Sigmoid colon (tissue), 4 donors: ENCODE results near the gene TRIM5.

Experiments used
- CTCF ChIP-seq, 4 experiments: fragments of 450-650 bp in 3 of 4; fragments of 200-600 bp in 1 of 4; IDR thresholded peaks; one replicate each; pipeline ENCODE4 v1.5.1; 2016 to 2019; ENCODE audit warnings: antibody characterized with exemption in 4 of 4, mild to moderate bottlenecking in 3 of 4, moderate library complexity in 2 of 4
- EP300 ChIP-seq, 4 donors: sonication (generic); formaldehyde crosslinking; IDR thresholded peaks; one replicate each; pipeline ENCODE4 v1.6.1; 2017; ENCODE audit warnings: antibody characterized with exemption in 4 of 4
- POLR2AphosphoS5 ChIP-seq, 4 donors: sonication (generic); formaldehyde crosslinking; IDR thresholded peaks; one replicate each; pipeline ENCODE4 v1.6.1; 2017; ENCODE audit warnings: antibody characterized with exemption in 4 of 4

GRCh38 chr11:5690216-5690615 is 5.3 kb upstream of the TRIM5 start:
- no peak for TF ChIP-seq CTCF (IDR thresholded peaks at IDR 0.05)
- TF ChIP-seq POLR2AphosphoS5 (IDR thresholded peaks at IDR 0.05) = peak in 1 of 4 donors; percentile 0
- no peak for TF ChIP-seq EP300 (IDR thresholded peaks at IDR 0.05)
